RPMI7951 (cell line): ENCODE results near the gene SLC6A4. TPM values are rescaled to one million over a fixed set of nuclear protein-coding genes. Genes with fewer than 3 reads are reported as not detected.
"Not testable (repeated sequence)": the region's sequence is repeated elsewhere in the genome, so short reads cannot be mapped to it uniquely, and the experiment has no call there.

Experiments used
- DNase-seq: peaks from one replicate; pipeline ENCODE4 v3.0.0-alpha.2; 2012; ENCODE audit warnings: low read depth
- total RNA-seq: library from RNA; depleted of rRNA; stranded (reverse); fragments of >200 nt; shearing (Covaris generic); gene quantifications from 2 replicates; pipeline ENCODE4 v1.2.3, GENCODE V29; 2014

Gene SLC6A4
- total RNA-seq, 1 experiment from 2014 or later: not detected

- no peak for DNase-seq
Observed at GRCh38 chr17:30238387-30239088, 3.0 kb upstream of the SLC6A4 start.

DNA sequence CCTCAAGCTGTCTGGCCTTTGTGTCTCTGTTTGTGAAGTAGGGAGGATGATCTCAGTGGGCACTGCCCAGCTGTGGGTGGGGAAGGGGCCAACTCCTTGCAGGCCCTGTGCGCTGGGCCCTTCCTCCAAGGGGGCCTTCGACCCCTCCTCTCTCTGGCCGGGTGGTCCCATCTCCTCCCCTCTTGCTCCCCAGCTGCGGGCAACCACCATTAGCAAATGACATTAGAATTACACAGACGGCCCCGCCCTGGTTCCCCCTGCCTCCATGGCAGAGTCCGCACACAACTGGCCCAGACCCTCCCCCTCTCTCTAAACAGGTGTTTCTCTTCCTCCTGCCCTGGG is 2.5 kb upstream of the SLC6A4 start:
- no peak for DNase-seq

GRCh38 chr17:30237296-30238002 is 2.0 kb upstream of the SLC6A4 start:
- no peak for DNase-seq

- peak; percentile 44 for DNase-seq
Observed at GRCh38 chr17:30236766-30237165, 1.3 kb upstream of the SLC6A4 start.

DNA sequence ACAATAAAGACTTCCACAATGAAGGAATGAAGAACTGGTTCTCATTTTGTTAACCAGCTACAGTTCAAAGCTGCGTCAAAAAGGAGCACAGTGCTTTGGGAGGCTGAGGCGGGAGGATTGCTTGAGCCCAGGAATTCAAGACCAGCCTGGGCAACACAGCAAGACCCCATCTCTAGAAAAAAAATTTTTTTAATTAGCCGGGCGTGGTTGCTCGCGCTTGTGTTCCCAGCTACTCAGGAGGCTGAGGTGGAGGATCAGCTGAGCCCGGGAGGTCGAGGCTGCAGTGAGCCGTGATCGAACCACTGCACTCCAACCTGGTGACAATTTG is 764 bp upstream of the SLC6A4 start:
- DNase-seq: no peak

DNA sequence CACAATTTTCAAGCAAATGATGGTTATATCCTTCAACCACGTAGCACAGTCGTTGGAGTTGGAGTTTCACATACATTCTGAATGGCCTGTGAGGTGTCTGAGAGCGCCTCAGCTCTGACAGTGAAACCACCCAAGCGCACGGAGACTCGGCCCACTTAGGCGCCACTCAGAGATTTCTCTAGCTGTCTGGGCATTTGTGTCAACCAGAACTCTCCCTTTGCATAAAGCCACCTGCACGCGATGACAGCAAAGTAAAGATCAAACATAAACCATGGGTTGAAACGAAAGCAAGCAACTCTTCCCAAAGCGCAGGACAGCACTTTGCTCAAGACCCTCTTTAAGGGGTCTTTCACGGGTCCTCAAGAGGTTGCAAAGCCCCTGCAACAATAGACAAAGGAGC is 533 bp downstream of the SLC6A4 start:
- no peak for DNase-seq

GRCh38 chr17:30234296-30234695 is 1.2 kb downstream of the SLC6A4 start:
- DNase-seq: no peak

- no peak for DNase-seq
Observed at GRCh38 chr17:30232824-30233427, 2.6 kb downstream of the SLC6A4 start.

GRCh38 chr17:30232015-30232823 is 3.3 kb downstream of the SLC6A4 start:
- no peak for DNase-seq

DNA sequence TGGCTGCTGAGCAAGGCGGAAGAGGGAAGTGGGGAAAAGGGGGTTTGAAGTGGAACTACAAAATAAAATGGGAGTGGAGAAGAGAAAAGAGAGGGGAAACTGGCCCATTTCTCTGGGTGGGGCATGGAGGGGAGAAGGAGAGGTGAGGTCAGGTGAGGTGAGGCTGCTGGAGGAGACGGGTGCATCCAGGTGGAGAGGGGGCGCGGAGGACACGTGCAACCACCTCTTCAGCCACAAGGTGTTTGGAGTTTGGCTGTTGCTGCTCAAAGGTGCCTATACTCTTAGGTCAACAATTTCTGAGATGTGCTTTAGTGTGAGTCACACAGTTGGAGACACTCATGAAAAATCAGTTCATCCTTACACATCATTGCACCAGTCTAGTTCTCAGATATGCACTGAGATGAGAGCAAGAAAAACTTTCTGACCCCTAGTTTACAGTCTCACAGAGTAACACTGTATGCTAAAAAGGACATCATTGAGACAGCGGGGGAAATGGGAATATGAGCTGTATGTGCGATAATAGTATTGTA is 4.8 kb downstream of the SLC6A4 start:
- DNase-seq: no peak

DNA sequence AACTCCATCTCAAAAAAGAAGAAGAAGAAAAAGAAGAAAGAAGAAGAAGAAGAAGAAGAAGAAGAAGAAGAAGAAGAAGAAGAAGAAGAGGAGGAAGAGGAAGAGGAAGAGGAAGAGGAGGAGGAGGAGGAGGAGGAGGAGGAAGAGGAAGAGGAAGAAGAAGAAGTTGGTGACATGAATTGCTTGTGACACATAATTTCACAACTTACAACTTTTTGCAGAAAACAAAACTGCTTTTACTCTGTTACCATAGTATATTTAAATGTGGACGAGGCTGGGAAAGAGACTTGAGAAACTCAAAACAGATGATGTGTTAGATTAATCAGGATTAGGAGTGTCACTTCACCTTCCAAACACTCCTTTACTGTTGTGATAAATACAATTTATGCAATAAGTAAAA is 5.5 kb downstream of the SLC6A4 start:
- not testable (repeated sequence) for DNase-seq

GRCh38 chr17:30229012-30229411 is 6.5 kb downstream of the SLC6A4 start:
- DNase-seq: no peak

GRCh38 chr17:30228011-30228410 is 7.5 kb downstream of the SLC6A4 start:
- DNase-seq: no peak

- DNase-seq: peak; percentile 60
Observed at GRCh38 chr17:30226878-30227277, 8.6 kb downstream of the SLC6A4 start.

GRCh38 chr17:30225919-30226553 is 9.5 kb downstream of the SLC6A4 start:
- no peak for DNase-seq

GRCh38 chr17:30225112-30225511 is 10.4 kb downstream of the SLC6A4 start:
- no peak for DNase-seq

- DNase-seq: no peak
Observed at GRCh38 chr17:30224419-30224960, 11.0 kb downstream of the SLC6A4 start.

DNA sequence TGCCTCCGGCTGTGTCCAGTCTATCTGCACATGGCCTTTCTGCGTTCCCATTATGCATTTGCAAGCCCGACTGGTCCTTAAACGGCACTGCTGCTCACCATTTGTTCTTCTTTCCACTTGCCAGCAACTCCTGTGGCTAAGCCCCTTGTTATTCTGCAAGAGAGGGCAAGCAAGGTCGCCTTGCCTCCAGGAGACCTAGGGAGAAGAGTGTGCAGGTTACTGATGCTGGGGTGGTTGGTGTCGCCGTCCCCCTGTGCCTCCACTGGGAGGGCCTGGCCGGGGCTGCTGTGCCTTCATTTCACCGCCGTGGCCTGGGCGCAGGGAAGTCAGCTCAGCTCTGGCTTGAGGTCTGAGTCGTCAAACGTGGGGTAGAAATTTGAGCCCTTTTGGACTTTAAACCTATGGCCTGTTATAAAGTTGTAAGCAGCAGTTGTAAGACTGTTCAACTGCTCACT is 12.7 kb downstream of the SLC6A4 start:
- no peak for DNase-seq

DNA sequence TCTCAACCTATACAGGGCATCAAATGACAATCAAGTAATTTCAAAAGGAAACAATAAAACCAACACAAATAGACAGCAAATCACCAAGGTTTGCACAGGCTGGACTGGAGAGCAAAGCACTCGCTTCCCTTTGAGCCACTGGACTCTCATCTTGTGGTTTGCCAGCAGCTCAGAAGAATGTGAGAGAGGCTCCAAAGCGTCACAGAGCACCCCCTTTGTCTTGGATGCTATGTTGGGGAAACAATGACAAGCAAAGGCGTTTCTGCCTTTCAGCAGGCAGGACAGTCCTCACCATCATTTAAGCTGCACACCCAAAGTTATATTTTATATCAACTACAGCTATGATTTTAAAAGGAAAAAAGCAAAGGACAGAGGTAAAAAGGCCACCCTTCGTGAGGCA is 13.2 kb downstream of the SLC6A4 start:
- no peak for DNase-seq

- DNase-seq: no peak
Observed at GRCh38 chr17:30221346-30221745, 14.2 kb downstream of the SLC6A4 start.

DNA sequence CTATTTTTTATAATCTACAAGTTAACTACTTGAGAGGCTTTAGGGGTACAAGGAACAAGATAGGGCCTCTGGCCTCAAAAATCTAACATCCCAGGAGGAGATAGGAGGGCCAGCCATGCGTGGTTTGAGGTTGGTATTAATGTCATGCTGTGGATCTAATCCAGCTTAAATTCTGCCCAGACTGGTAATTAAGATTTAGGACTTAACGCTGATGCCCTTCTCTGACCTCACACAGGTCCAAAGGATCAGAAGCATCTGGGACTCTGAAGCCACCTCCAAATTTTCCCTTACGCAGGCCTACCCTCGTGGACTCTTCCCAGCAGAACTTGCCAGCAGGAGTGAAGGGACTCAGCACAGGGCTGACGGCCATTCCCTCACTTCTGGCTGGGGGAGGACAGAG is 15.1 kb downstream of the SLC6A4 start:
- DNase-seq: no peak
